ENCODE data around the gene GREM2.

The GREM2 gene

GRCh38 chr1:240591564-240591963 is 20.4 kb downstream of the GREM2 start:
- H3K27me3 ChIP-seq (ENCODE audit: control insufficient read depth, insufficient read depth, low read length, poor library complexity, severe bottlenecking) = no peaks in the 10 kb centered on the region
- no peak overlapping the region for H3K27ac ChIP-seq (ENCODE audit: insufficient read depth, low read depth, low read length, poor library complexity, severe bottlenecking)
- peaks cover under 1% of the 10 kb centered on the region for H3K4me1 ChIP-seq (ENCODE audit: control insufficient read depth, insufficient read depth, low read length)
- H3K9me3 ChIP-seq (ENCODE audit: control insufficient read depth, low read length) = no peaks in the 10 kb centered on the region
- no peak overlapping the region for H3K4me3 ChIP-seq (ENCODE audit: insufficient read depth, low read depth, low read length)
- 94 to 97% methylated on average over 3 of the region's 3 CpGs for WGBS, 2 experiments
- no peaks in the 10 kb centered on the region for H3K36me3 ChIP-seq (ENCODE audit: control insufficient read depth, insufficient read depth, low read length)

DNA sequence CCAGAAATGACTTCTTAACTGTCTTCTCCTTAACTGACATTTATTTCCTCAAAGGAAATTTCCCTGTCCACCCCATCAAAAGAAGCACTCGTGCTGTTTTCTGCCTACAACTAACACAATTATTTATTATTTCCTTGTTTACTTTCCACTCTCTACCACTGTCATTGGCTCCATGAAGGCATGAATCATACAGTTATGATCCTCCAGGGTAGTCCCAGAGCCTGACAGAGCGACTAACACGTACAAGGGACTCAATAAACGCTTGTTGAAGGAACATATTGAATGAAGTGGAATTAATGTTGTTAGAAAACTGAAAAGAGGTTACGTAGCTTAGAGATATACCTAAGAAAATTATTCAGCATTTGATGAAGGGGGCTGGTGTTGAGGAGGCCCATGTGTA is 20.9 kb downstream of the GREM2 start:
- Histone ChIP-seq H3K36me3 (ENCODE audit: control insufficient read depth, insufficient read depth, low read length) (no peaks in the 10 kb centered on the region), H3K27ac (ENCODE audit: insufficient read depth, low read depth, low read length, poor library complexity, severe bottlenecking) (no peak overlapping the region), H3K27me3 (ENCODE audit: control insufficient read depth, insufficient read depth, low read length, poor library complexity, severe bottlenecking) (no peaks in the 10 kb centered on the region), H3K4me1 (ENCODE audit: control insufficient read depth, insufficient read depth, low read length) (no peaks in the 10 kb centered on the region), H3K4me3 (ENCODE audit: insufficient read depth, low read depth, low read length) (no peak overlapping the region), H3K9me3 (ENCODE audit: control insufficient read depth, low read length) (no peaks in the 10 kb centered on the region)
- 93 to 95% methylated on average over 5 of the region's 5 CpGs for WGBS, 2 experiments

- Histone ChIP-seq H3K9me3 (ENCODE audit: control insufficient read depth, low read length) (no peaks in the 10 kb centered on the region), H3K4me1 (ENCODE audit: control insufficient read depth, insufficient read depth, low read length) (no peaks in the 10 kb centered on the region), H3K4me3 (ENCODE audit: insufficient read depth, low read depth, low read length) (no peak overlapping the region), H3K27me3 (ENCODE audit: control insufficient read depth, insufficient read depth, low read length, poor library complexity, severe bottlenecking) (no peaks in the 10 kb centered on the region), H3K36me3 (ENCODE audit: control insufficient read depth, insufficient read depth, low read length) (no peaks in the 10 kb centered on the region), H3K27ac (ENCODE audit: insufficient read depth, low read depth, low read length, poor library complexity, severe bottlenecking) (no peak overlapping the region)
- 94% methylated on average over 5 of the region's 5 CpGs for WGBS, 2 experiments
Observed at GRCh38 chr1:240589585-240590110, 22.3 kb downstream of the GREM2 start.

- no peak overlapping the region for H3K4me3 ChIP-seq (ENCODE audit: insufficient read depth, low read depth, low read length)
- no peaks in the 10 kb centered on the region for H3K9me3 ChIP-seq (ENCODE audit: control insufficient read depth, low read length)
- 89 to 93% methylated on average over 1 to 2 of the region's 2 CpGs for WGBS, 2 experiments
- H3K36me3 ChIP-seq (ENCODE audit: control insufficient read depth, insufficient read depth, low read length) = no peaks in the 10 kb centered on the region
- H3K27ac ChIP-seq (ENCODE audit: insufficient read depth, low read depth, low read length, poor library complexity, severe bottlenecking) = no peak overlapping the region
- no peaks in the 10 kb centered on the region for H3K4me1 ChIP-seq (ENCODE audit: control insufficient read depth, insufficient read depth, low read length)
- no peaks in the 10 kb centered on the region for H3K27me3 ChIP-seq (ENCODE audit: control insufficient read depth, insufficient read depth, low read length, poor library complexity, severe bottlenecking)
Observed at GRCh38 chr1:240586006-240586405, 25.9 kb downstream of the GREM2 start.

GRCh38 chr1:240582953-240583352 is 29.0 kb downstream of the GREM2 start:
- no peaks in the 10 kb centered on the region for H3K36me3 ChIP-seq (ENCODE audit: control insufficient read depth, insufficient read depth, low read length)
- H3K27ac ChIP-seq (ENCODE audit: insufficient read depth, low read depth, low read length, poor library complexity, severe bottlenecking) = no peak overlapping the region
- no peak overlapping the region for H3K4me3 ChIP-seq (ENCODE audit: insufficient read depth, low read depth, low read length)
- H3K4me1 ChIP-seq (ENCODE audit: control insufficient read depth, insufficient read depth, low read length) = no peaks in the 10 kb centered on the region
- no peaks in the 10 kb centered on the region for H3K9me3 ChIP-seq (ENCODE audit: control insufficient read depth, low read length)
- WGBS, 2 experiments = 91 to 97% methylated on average over 3 of the region's 4 CpGs
- no peaks in the 10 kb centered on the region for H3K27me3 ChIP-seq (ENCODE audit: control insufficient read depth, insufficient read depth, low read length, poor library complexity, severe bottlenecking)

DNA sequence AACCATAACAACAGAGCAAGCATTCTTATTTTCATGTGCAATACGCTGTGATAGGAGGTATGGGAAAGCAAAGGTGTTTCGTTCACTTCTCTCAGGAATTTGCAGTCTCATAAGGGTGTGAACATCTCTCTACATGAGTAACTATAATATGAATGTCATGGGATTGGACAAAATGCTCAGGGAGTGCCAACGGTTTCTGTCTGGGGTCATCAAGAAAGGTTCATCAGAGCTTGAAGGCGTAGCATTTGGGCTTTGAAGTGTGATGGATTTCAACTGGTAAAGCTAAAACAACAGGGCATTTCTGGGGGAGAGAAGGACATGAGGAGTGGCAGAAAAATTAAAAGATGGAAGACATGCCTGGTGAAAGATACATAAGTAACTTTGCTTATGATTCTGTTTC is 32.4 kb downstream of the GREM2 start:
- Histone ChIP-seq H3K4me1 (ENCODE audit: control insufficient read depth, insufficient read depth, low read length) (no peaks in the 10 kb centered on the region), H3K36me3 (ENCODE audit: control insufficient read depth, insufficient read depth, low read length) (no peaks in the 10 kb centered on the region), H3K9me3 (ENCODE audit: control insufficient read depth, low read length) (no peaks in the 10 kb centered on the region), H3K27me3 (ENCODE audit: control insufficient read depth, insufficient read depth, low read length, poor library complexity, severe bottlenecking) (no peaks in the 10 kb centered on the region), H3K4me3 (ENCODE audit: insufficient read depth, low read depth, low read length) (no peak overlapping the region), H3K27ac (ENCODE audit: insufficient read depth, low read depth, low read length, poor library complexity, severe bottlenecking) (no peak overlapping the region)
- WGBS, 2 experiments = 91 to 98% methylated on average over 4 of the region's 4 CpGs

DNA sequence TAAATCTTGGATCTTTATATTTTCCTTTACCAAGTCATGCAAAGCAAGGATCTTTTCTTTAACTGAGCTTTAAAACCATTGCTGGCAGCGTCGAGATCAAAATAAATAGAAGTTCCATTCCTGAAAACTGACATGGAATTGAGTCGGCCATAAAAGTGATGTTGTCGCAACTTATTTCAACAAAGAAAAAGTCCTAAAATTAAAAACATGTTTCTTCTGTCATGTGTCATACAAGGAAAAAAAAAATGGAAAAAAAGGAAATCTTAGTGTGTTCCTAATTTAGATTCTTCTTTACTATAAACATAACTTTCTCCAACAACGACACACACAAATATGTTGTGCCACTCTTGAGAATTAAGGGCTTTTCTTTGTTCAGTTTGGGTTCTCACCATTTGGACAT is 34.9 kb downstream of the GREM2 start:
- H3K4me1 ChIP-seq (ENCODE audit: control insufficient read depth, insufficient read depth, low read length) = no peaks in the 10 kb centered on the region
- H3K4me3 ChIP-seq (ENCODE audit: insufficient read depth, low read depth, low read length) = no peak overlapping the region
- 97% methylated on average over 5 of the region's 5 CpGs for WGBS, 2 experiments
- H3K27ac ChIP-seq (ENCODE audit: insufficient read depth, low read depth, low read length, poor library complexity, severe bottlenecking) = no peak overlapping the region
- H3K36me3 ChIP-seq (ENCODE audit: control insufficient read depth, insufficient read depth, low read length) = no peaks in the 10 kb centered on the region
- H3K27me3 ChIP-seq (ENCODE audit: control insufficient read depth, insufficient read depth, low read length, poor library complexity, severe bottlenecking) = no peaks in the 10 kb centered on the region
- no peaks in the 10 kb centered on the region for H3K9me3 ChIP-seq (ENCODE audit: control insufficient read depth, low read length)

DNA sequence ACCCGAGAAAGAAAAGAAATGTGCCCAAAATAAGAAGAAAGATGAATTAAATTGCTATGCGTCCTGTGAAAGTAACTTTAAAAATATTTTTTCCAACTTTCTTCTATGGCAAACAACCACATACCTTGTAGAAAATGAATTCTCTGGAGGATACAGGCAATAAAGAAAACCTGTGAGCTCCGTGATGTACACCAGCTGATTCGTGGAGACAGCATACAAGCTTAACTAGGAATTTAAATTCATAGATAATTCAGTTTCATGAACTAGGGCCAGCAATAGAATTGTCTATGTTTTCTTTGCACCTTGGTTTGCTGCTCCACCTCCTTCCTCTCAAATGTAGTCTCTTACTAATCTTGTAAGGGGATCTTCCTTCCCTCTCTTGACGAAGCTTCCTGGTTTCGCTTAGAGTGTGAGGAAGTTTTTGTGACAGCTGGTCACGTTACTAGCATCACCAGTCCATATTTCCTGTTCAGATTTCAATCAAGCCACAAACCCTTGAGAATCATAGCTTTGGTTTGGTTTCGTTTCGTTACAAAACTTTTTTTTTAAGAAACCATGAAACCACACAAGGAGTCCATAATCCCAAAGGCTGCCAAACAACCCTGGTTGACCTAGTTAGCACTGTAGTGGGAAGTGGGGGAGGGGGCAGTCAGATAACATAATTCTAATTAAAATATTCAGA is 35.8 kb downstream of the GREM2 start:
- no peaks in the 10 kb centered on the region for H3K27me3 ChIP-seq (ENCODE audit: control insufficient read depth, insufficient read depth, low read length, poor library complexity, severe bottlenecking)
- no peaks in the 10 kb centered on the region for H3K36me3 ChIP-seq (ENCODE audit: control insufficient read depth, insufficient read depth, low read length)
- WGBS, 2 experiments = 89 to 94% methylated on average over 7 to 8 of the region's 9 CpGs
- no peaks in the 10 kb centered on the region for H3K4me1 ChIP-seq (ENCODE audit: control insufficient read depth, insufficient read depth, low read length)
- H3K9me3 ChIP-seq (ENCODE audit: control insufficient read depth, low read length) = no peaks in the 10 kb centered on the region
- no peak overlapping the region for H3K4me3 ChIP-seq (ENCODE audit: insufficient read depth, low read depth, low read length)
- no peak overlapping the region for H3K27ac ChIP-seq (ENCODE audit: insufficient read depth, low read depth, low read length, poor library complexity, severe bottlenecking)

GRCh38 chr1:240572328-240572727 is 39.6 kb downstream of the GREM2 start:
- Histone ChIP-seq H3K27ac (ENCODE audit: insufficient read depth, low read depth, low read length, poor library complexity, severe bottlenecking) (no peak overlapping the region), H3K27me3 (ENCODE audit: control insufficient read depth, insufficient read depth, low read length, poor library complexity, severe bottlenecking) (no peaks in the 10 kb centered on the region), H3K9me3 (ENCODE audit: control insufficient read depth, low read length) (no peaks in the 10 kb centered on the region), H3K36me3 (ENCODE audit: control insufficient read depth, insufficient read depth, low read length) (no peaks in the 10 kb centered on the region), H3K4me3 (ENCODE audit: insufficient read depth, low read depth, low read length) (no peak overlapping the region), H3K4me1 (ENCODE audit: control insufficient read depth, insufficient read depth, low read length) (no peaks in the 10 kb centered on the region)
- WGBS, 2 experiments = 89 to 100% methylated on average over 1 of the region's 1 CpG

DNA sequence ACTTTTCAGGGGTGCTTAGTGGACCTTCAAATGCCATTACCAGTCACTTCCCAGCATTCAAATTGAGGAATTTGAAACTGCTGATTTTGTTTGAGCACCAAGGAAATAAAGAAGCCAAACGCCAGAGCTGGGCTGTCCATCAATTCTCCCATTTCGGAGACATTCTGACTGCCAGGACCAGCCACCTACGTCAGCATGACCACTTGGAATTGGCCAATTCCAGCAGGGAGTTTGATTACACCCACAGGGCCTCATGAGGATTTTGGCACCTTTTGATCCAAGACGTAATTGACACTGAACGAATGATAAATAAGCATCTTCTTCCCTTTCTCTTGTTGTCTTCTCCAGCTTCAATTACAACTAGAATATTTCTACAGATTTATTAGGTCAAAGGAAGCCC is 40.2 kb downstream of the GREM2 start:
- 94% methylated on average over 5 of the region's 5 CpGs for WGBS, 2 experiments
- H3K4me1 ChIP-seq (ENCODE audit: control insufficient read depth, insufficient read depth, low read length) = no peaks in the 10 kb centered on the region
- H3K27ac ChIP-seq (ENCODE audit: insufficient read depth, low read depth, low read length, poor library complexity, severe bottlenecking) = no peak overlapping the region
- no peaks in the 10 kb centered on the region for H3K9me3 ChIP-seq (ENCODE audit: control insufficient read depth, low read length)
- no peak overlapping the region for H3K4me3 ChIP-seq (ENCODE audit: insufficient read depth, low read depth, low read length)
- no peaks in the 10 kb centered on the region for H3K27me3 ChIP-seq (ENCODE audit: control insufficient read depth, insufficient read depth, low read length, poor library complexity, severe bottlenecking)
- no peaks in the 10 kb centered on the region for H3K36me3 ChIP-seq (ENCODE audit: control insufficient read depth, insufficient read depth, low read length)
